Frontal cortex (tissue), 4 donors: ENCODE results near the gene DCLRE1C. TPM values are rescaled to one million over a fixed set of nuclear protein-coding genes. Genes with fewer than 3 reads are reported as not detected.
"Not testable (repeated sequence)": the region's sequence is repeated elsewhere in the genome, so short reads cannot be mapped to it uniquely, and the experiment has no call there.

Experiments used
- DNase-seq, 2 donors: peaks; one replicate each; pipeline ENCODE4 v3.0.0; 2012; ENCODE audit warnings: low spot score in 2 of 2
- FAIRE-seq: peaks from 2 replicates; lab custom pipeline; 2012; peaks lifted over from hg19 to GRCh38; lab: Jason Lieb, UNC
- total RNA-seq: library from RNA; depleted of rRNA; stranded (reverse); fragments of >200 nt; gene quantifications from one replicate; pipeline ENCODE4 v1.2.3, GENCODE V29; 2014
- donor health status: control.
- donor health status: control.
- donor health status: control.

DCLRE1C gene
- total RNA-seq, 1 donor from 2014 or later, result 8.2 TPM

GRCh38 chr10:14904864-14905263, 49.0 kb downstream of the DCLRE1C start:
- no peak for FAIRE-seq
- DNase-seq, result no peak

- DNase-seq, result no peak
Measured at GRCh38 chr10:14904316-14904732, 49.6 kb downstream of the DCLRE1C start.

GRCh38 chr10:14891151-14891550, 62.7 kb downstream of the DCLRE1C start:
- FAIRE-seq (no peak), DNase-seq (no peak)

More at GRCh38 chr10:14904316-14904732, 49.6 kb downstream of the DCLRE1C start:
- no peak for FAIRE-seq

- FAIRE-seq, result no peak
Measured at GRCh38 chr10:14889318-14889717, 64.6 kb downstream of the DCLRE1C start.

GRCh38 chr10:14884082-14884481, 69.8 kb downstream of the DCLRE1C start:
- DNase-seq (no peak), FAIRE-seq (no peak)

More at GRCh38 chr10:14889318-14889717, 64.6 kb downstream of the DCLRE1C start:
- no peak for DNase-seq

GRCh38 chr10:14880229-14880628, 73.7 kb downstream of the DCLRE1C start:
- no peak for FAIRE-seq
- DNase-seq, result no peak

- no peak for DNase-seq
- FAIRE-seq, result no peak
Measured at GRCh38 chr10:14879928-14880193, 74.0 kb downstream of the DCLRE1C start.

- peak in 1 of 2 donors; percentile 30 for DNase-seq
- no peak for FAIRE-seq
Measured at GRCh38 chr10:14879124-14879927, 74.6 kb downstream of the DCLRE1C start.

- no peak for FAIRE-seq
- DNase-seq, result peak; percentile 99 to 100
Measured at GRCh38 chr10:14878266-14879123, 75.4 kb downstream of the DCLRE1C start, which contains the start of gene SUV39H2. Gene SUV39H2 (plus strand): TSS chr10:14878866. CDS start chr10:14878889, 23 bp downstream.

- no peak for FAIRE-seq
Measured at GRCh38 chr10:14876764-14877163, 77.1 kb downstream of the DCLRE1C start.

GRCh38 chr10:14875941-14876340, 78.0 kb downstream of the DCLRE1C start:
- FAIRE-seq (no peak), DNase-seq (no peak)

More at GRCh38 chr10:14876764-14877163, 77.1 kb downstream of the DCLRE1C start:
- DNase-seq, result no peak

GRCh38 chr10:14873090-14873760, 80.7 kb downstream of the DCLRE1C start:
- no peak for FAIRE-seq
- no peak for DNase-seq

GRCh38 chr10:14864871-14865270, 89.0 kb downstream of the DCLRE1C start:
- not testable (repeated sequence) for FAIRE-seq, DNase-seq

- DNase-seq, FAIRE-seq: not testable (repeated sequence)
Measured at GRCh38 chr10:14864466-14864865, 89.4 kb downstream of the DCLRE1C start.

GRCh38 chr10:14860791-14861190, 93.1 kb downstream of the DCLRE1C start:
- no peak for FAIRE-seq
- DNase-seq, result no peak

- no peak for DNase-seq
- FAIRE-seq, result no peak
Measured at GRCh38 chr10:14859775-14860174, 94.1 kb downstream of the DCLRE1C start.

GRCh38 chr10:14859043-14859442, 94.9 kb downstream of the DCLRE1C start:
- DNase-seq (no peak), FAIRE-seq (no peak)

- no peak for FAIRE-seq
- no peak for DNase-seq
Measured at GRCh38 chr10:14858338-14858960, 95.4 kb downstream of the DCLRE1C start.

- DNase-seq (no peak), FAIRE-seq (no peak)
Measured at GRCh38 chr10:14855453-14855852, 98.4 kb downstream of the DCLRE1C start.

GRCh38 chr10:14852236-14852635, 101.7 kb downstream of the DCLRE1C start:
- FAIRE-seq (no peak), DNase-seq (no peak)
